Endodermal cell (in vitro differentiated cells): ENCODE results near the gene BTN1A1. TPM values are rescaled to one million over a fixed set of nuclear protein-coding genes. Genes with fewer than 3 reads are reported as not detected.
A peak's percentile ranks its signal among the peaks of the same experiment; 100 is the strongest.

Experiments
- DNase-seq: peaks from one replicate; pipeline ENCODE4 v3.0.0-alpha.2; 2017
- H3K27ac ChIP-seq: 2 replicates; pipeline ENCODE4 v1.5.1; 2013; ENCODE audit warnings: mild to moderate bottlenecking, low read depth, low read length, moderate library complexity
- H3K27me3 ChIP-seq: 2 replicates; pipeline ENCODE4 v1.6.1; 2013; ENCODE audit warnings: mild to moderate bottlenecking, low read length, moderate library complexity; ENCODE audit not compliant: insufficient read depth, control insufficient read depth, poor library complexity, severe bottlenecking
- H3K36me3 ChIP-seq: 2 replicates; pipeline ENCODE4 v1.7.0; 2013; ENCODE audit warnings: mild to moderate bottlenecking, low read length, moderate library complexity; ENCODE audit not compliant: control insufficient read depth, insufficient read depth
- H3K4me1 ChIP-seq: one replicate; pipeline ENCODE4 v1.7.0; 2013; ENCODE audit warnings: low read length; ENCODE audit not compliant: control insufficient read depth, insufficient read depth
- H3K4me3 ChIP-seq: 2 replicates; pipeline ENCODE4 v1.5.1; 2013; ENCODE audit warnings: mild to moderate bottlenecking, low read length, moderate library complexity
- H3K9ac ChIP-seq: 2 replicates; pipeline ENCODE4 v1.6.1; 2013; ENCODE audit warnings: mild to moderate bottlenecking, low read length, moderate library complexity; ENCODE audit not compliant: poor library complexity, severe bottlenecking; ENCODE audit errors: extremely low read depth
- H3K9me3 ChIP-seq: 2 replicates; pipeline ENCODE4 v1.6.1; 2013; ENCODE audit warnings: mild to moderate bottlenecking, low read length, moderate library complexity; ENCODE audit not compliant: control insufficient read depth
- H3K27ac Mint-ChIP-seq: 2 replicates; pipeline ENCODE4 v1.8.0; 2020; ENCODE audit warnings: mixed read lengths
- H3K27me3 Mint-ChIP-seq: 2 replicates; pipeline ENCODE4 v1.8.0; 2021; ENCODE audit warnings: mild to moderate bottlenecking, mixed read lengths; ENCODE audit not compliant: insufficient read depth
- H3K36me3 Mint-ChIP-seq: 2 replicates; pipeline ENCODE4 v1.8.0; 2020; ENCODE audit warnings: low read depth, mixed read lengths
- H3K4me1 Mint-ChIP-seq: 2 replicates; pipeline ENCODE4 v1.8.0; 2020; ENCODE audit warnings: mixed read lengths
- H3K4me3 Mint-ChIP-seq: 2 replicates; pipeline ENCODE4 v1.8.0; 2020; ENCODE audit warnings: mild to moderate bottlenecking, moderate library complexity, mixed read lengths
- H3K9me3 Mint-ChIP-seq: 2 replicates; pipeline ENCODE4 v1.8.0; 2020; ENCODE audit warnings: mild to moderate bottlenecking, mixed read lengths
- WGBS, 2 experiments: methylation state at CpG; one replicate each; pipeline versions ENCODE4 v1.1.5 to v1.1.7; 2013; ENCODE audit warnings: missing lambda C conversion rate in 2 of 2, mixed read lengths in 1 of 2; ENCODE audit not compliant: insufficient coverage in 1 of 2, insufficient read length in 1 of 2; 5-methylcytosine and 5-hydroxymethylcytosine counted together
- total RNA-seq, 2 donors: library from RNA; stranded (reverse); fragmentation: NEBNext Ultra II Directional in 1 of 2; extraction: Animal tissue kit (Norgen Biotek cat#: 25700) in 1 of 2; gene quantifications; 2 replicates in 1 of 2; 3 replicates in 1 of 2; pipeline ENCODE4 v1.2.1, GENCODE V29; 2021
- TF ChIP-seq, protein P1 (sequence below): fragments of 200-600 bp; sonication (generic); conservative IDR thresholded peaks from 2 replicates; pipeline ENCODE4 v1.5.0; 2021; ENCODE audit warnings: antibody characterized with exemption, mild to moderate bottlenecking

BTN1A1 gene
- total RNA-seq, 2 donors from 2014 or later, result 0.11 TPM; not detected in 1

- no peak overlapping the region for H3K27ac Mint-ChIP-seq
- Histone ChIP-seq H3K4me3 (no peak overlapping the region), H3K9ac (no peak overlapping the region), H3K9me3 (no peaks in the 10 kb centered on the region), H3K4me1 (no peaks in the 10 kb centered on the region), H3K27ac (no peak overlapping the region), H3K36me3 (no peaks in the 10 kb centered on the region), H3K27me3 (no peaks in the 10 kb centered on the region)
- no peaks in the 10 kb centered on the region for H3K9me3 Mint-ChIP-seq
- H3K36me3 Mint-ChIP-seq, result no peaks in the 10 kb centered on the region
- H3K4me1 Mint-ChIP-seq, result peaks cover under 1% of the 10 kb centered on the region
- TF ChIP-seq, protein P1, sequence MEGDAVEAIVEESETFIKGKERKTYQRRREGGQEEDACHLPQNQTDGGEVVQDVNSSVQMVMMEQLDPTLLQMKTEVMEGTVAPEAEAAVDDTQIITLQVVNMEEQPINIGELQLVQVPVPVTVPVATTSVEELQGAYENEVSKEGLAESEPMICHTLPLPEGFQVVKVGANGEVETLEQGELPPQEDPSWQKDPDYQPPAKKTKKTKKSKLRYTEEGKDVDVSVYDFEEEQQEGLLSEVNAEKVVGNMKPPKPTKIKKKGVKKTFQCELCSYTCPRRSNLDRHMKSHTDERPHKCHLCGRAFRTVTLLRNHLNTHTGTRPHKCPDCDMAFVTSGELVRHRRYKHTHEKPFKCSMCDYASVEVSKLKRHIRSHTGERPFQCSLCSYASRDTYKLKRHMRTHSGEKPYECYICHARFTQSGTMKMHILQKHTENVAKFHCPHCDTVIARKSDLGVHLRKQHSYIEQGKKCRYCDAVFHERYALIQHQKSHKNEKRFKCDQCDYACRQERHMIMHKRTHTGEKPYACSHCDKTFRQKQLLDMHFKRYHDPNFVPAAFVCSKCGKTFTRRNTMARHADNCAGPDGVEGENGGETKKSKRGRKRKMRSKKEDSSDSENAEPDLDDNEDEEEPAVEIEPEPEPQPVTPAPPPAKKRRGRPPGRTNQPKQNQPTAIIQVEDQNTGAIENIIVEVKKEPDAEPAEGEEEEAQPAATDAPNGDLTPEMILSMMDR, result no peak
- H3K4me3 Mint-ChIP-seq, result no peak overlapping the region
- DNase-seq, result no peak
- peaks cover 4% of the 10 kb centered on the region for H3K27me3 Mint-ChIP-seq
- 97 to 100% methylated on average over 1 to 2 of the region's 2 CpGs for WGBS, 2 experiments
These were observed 14.9 kb downstream of the BTN1A1 start for GRCh38 chr6:26514984-26515383.

GRCh38 chr6:26516481-26517427 is 16.7 kb downstream of the BTN1A1 start:
- Histone ChIP-seq H3K27ac (no peak overlapping the region), H3K9ac (no peak overlapping the region), H3K36me3 (no peaks in the 10 kb centered on the region), H3K4me1 (peaks cover 2% of the 10 kb centered on the region), H3K4me3 (no peak overlapping the region), H3K27me3 (no peaks in the 10 kb centered on the region), H3K9me3 (no peaks in the 10 kb centered on the region)
- 80 to 88% methylated on average over 6 to 9 of the region's 9 CpGs for WGBS, 2 experiments
- no peak for DNase-seq
- Mint-ChIP-seq H3K27ac (no peak overlapping the region), H3K27me3 (no peaks in the 10 kb centered on the region), H3K9me3 (no peaks in the 10 kb centered on the region), H3K4me3 (no peak overlapping the region), H3K36me3 (no peaks in the 10 kb centered on the region), H3K4me1 (peaks cover 4% of the 10 kb centered on the region)
- TF ChIP-seq, protein P1, result no peak

- Histone ChIP-seq H3K9ac (no peak overlapping the region), H3K9me3 (no peaks in the 10 kb centered on the region), H3K36me3 (no peaks in the 10 kb centered on the region), H3K4me3 (no peak overlapping the region), H3K4me1 (peaks cover 2% of the 10 kb centered on the region), H3K27ac (no peak overlapping the region), H3K27me3 (no peaks in the 10 kb centered on the region)
- TF ChIP-seq, protein P1, result no peak
- H3K4me3 Mint-ChIP-seq, result no peak overlapping the region
- H3K4me1 Mint-ChIP-seq, result peaks cover 21% of the 10 kb centered on the region
- 98 to 100% methylated on average over 1 to 2 of the region's 2 CpGs for WGBS, 2 experiments
- no peaks in the 10 kb centered on the region for H3K9me3 Mint-ChIP-seq
- H3K36me3 Mint-ChIP-seq, result no peaks in the 10 kb centered on the region
- no peak overlapping the region for H3K27ac Mint-ChIP-seq
- H3K27me3 Mint-ChIP-seq, result no peaks in the 10 kb centered on the region
- peak; percentile 19 for DNase-seq
These were observed 19.3 kb downstream of the BTN1A1 start for GRCh38 chr6:26519359-26519758.
